Gastrocnemius medialis (tissue), 4 donors: ENCODE data around the gene ESYT2.

Experiments
- POLR2A ChIP-seq, 2 donors: fragments of 450-650 bp; IDR thresholded peaks; one replicate each; pipeline ENCODE4 v1.6.1; 2017; ENCODE audit warnings: antibody characterized with exemption in 2 of 2, mild to moderate bottlenecking in 2 of 2, moderate library complexity in 2 of 2
- TF ChIP-seq, protein P1 (sequence below), 5 experiments: fragments of 450-650 bp in 3 of 5; fragments of 200-600 bp in 2 of 5; sonication (generic) in 2 of 5; IDR thresholded peaks in 4 of 5; conservative IDR thresholded peaks in 1 of 5; 1 replicate in 4 of 5; 2 replicates in 1 of 5; pipeline ENCODE4 v1.5.1; 2016 to 2019; ENCODE audit warnings: antibody characterized with exemption in 5 of 5, mild to moderate bottlenecking in 3 of 5, moderate library complexity in 3 of 5

DNA sequence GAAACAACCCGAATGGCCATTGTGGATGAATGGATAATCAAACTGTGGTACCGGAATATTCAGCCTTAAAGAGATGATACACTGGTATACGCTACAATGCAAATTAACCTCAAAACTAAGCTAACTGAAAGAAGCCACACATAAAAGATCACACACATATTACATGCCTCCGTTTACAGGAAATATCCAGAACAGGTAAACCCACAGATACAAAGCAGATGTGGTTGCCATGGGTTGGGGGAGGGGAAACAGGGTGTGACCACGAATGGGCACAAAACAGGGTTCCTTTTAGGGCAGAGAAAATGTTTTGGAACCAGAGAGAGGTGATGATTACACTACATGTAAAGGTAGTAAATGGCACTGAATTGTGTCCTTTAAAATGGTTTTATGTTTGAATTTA is 16.6 kb downstream of the ESYT2 start:
- TF ChIP-seq, protein P1, sequence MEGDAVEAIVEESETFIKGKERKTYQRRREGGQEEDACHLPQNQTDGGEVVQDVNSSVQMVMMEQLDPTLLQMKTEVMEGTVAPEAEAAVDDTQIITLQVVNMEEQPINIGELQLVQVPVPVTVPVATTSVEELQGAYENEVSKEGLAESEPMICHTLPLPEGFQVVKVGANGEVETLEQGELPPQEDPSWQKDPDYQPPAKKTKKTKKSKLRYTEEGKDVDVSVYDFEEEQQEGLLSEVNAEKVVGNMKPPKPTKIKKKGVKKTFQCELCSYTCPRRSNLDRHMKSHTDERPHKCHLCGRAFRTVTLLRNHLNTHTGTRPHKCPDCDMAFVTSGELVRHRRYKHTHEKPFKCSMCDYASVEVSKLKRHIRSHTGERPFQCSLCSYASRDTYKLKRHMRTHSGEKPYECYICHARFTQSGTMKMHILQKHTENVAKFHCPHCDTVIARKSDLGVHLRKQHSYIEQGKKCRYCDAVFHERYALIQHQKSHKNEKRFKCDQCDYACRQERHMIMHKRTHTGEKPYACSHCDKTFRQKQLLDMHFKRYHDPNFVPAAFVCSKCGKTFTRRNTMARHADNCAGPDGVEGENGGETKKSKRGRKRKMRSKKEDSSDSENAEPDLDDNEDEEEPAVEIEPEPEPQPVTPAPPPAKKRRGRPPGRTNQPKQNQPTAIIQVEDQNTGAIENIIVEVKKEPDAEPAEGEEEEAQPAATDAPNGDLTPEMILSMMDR (IDR thresholded peaks at IDR 0.05 in 4 of 5, conservative IDR thresholded peaks at IDR 0.05 in 1 of 5) = no peak
- no peak for TF ChIP-seq POLR2A (IDR thresholded peaks at IDR 0.05)
